T-helper 22 cell (primary cell): ENCODE results near the gene SCUBE1.

Experiments
- DNase-seq: peaks from one replicate; pipeline ENCODE4 v3.0.0-alpha.2; 2020; ENCODE audit warnings: low read depth

Gene SCUBE1

GRCh38 chr22:43155789-43156188 lies 187.4 kb downstream of the SCUBE1 start:
- DNase-seq: no peak

- DNase-seq: no peak
Measured at GRCh38 chr22:43154887-43155536, 188.2 kb downstream of the SCUBE1 start.

- no peak for DNase-seq
Measured at GRCh38 chr22:43153899-43154298, 189.3 kb downstream of the SCUBE1 start.

- peak; percentile 35 for DNase-seq
Measured at GRCh38 chr22:43152357-43153071, 190.7 kb downstream of the SCUBE1 start.

- no peak for DNase-seq
Measured at GRCh38 chr22:43152003-43152356, 191.2 kb downstream of the SCUBE1 start.

GRCh38 chr22:43151251-43152002 lies 191.7 kb downstream of the SCUBE1 start, which contains the start of gene TSPO:
Gene TSPO (plus strand): TSS chr22:43151559. CDS start chr22:43159239, 7,680 bp downstream.
- peak; percentile 50 for DNase-seq

- DNase-seq: no peak
Measured at GRCh38 chr22:43150731-43151206, 192.4 kb downstream of the SCUBE1 start.

- no peak for DNase-seq
Measured at GRCh38 chr22:43148581-43148980, 194.6 kb downstream of the SCUBE1 start.

- no peak for DNase-seq
Measured at GRCh38 chr22:43147821-43148220, 195.4 kb downstream of the SCUBE1 start.
